DOHH2 (cell line): ENCODE measurements around the gene C5orf47.

Source experiments
- CTCF ChIP-seq: fragments of 200-600 bp; sonication (generic); IDR thresholded peaks from one replicate; pipeline ENCODE4 v1.5.1; 2014; ENCODE audit warnings: antibody characterized with exemption, mild to moderate bottlenecking, low read depth, low read length; ENCODE audit not compliant: poor library complexity, severe bottlenecking
- EZH2phosphoT487 ChIP-seq: fragments of 200-600 bp; sonication (generic); IDR thresholded peaks from 2 replicates; pipeline ENCODE4 v1.6.1; 2017; ENCODE audit warnings: borderline replicate concordance, mild to moderate bottlenecking, antibody characterized with exemption, low read length, moderate library complexity, mixed read lengths

DNA sequence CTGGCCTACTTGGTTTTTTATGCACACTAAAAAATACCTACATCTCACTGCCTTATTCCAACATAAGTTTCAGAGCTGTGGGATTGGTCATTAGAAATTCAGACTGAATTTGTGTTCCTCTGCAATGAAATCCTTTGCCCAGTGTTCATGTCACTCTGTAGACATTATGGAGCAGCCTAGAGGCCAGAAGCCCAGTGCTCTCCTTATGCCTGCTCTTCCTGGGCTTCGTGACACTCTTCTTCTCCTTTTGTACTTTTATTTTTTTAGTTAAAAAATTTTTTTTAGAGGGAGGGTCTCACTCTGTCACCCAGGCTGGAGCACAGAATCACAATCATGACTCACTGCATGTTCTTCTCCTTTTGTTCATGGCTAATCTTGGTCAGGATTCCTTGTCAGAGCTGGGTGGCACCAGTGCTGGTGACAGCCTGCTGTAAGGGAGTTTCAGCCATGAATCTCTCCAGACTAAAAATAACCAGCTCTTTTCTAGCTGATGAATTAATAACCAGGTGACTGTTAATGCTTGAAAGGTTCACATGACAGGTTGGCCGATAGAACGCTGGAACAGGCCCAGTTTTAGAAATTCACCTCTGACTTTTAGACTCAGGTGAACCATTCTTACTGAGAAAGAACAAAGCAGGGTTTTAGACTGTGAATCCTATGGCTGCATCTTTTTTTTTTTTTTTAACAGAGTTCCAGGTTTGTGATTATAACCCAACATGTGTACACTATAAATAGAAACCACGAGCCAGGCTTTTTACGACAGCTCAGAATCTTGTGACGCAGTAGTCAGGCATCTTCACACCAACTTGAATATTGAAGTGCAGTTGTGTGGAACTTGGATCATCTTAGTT lies 34.1 kb upstream of the C5orf47 start:
- TF ChIP-seq CTCF (no peak), EZH2phosphoT487 (no peak)
